ENCODE measurements around the gene ACP7. TPM values are rescaled to one million over a fixed set of nuclear protein-coding genes. Genes with fewer than 3 reads are reported as not detected.
A peak's percentile ranks its signal among the peaks of the same experiment; 100 is the strongest.

The ACP7 gene
- total and polyA plus RNA-seq, 2 experiments from 2014 or later: 0.27 to 0.45 TPM

GRCh38 chr19:39139305-39139874 lies 55.2 kb downstream of the ACP7 start:
- Histone ChIP-seq H3K4me3 (peak overlapping the region; percentile 44; the same call in 1 of the 2 replicates), H2AFZ (no peak overlapping the region), H3F3A (replicated peaks; ENCODE audit: low read depth) (0 out of 2 replicates have a peak, but pooled peaks cover 3% of the 10 kb centered on the region), H3K9me2 (ENCODE audit: insufficient read depth) (no peaks in the 10 kb centered on the region), H3K79me2 (replicated peaks; ENCODE audit: insufficient read depth) (peaks cover 95% of the 10 kb centered on the region), H3K4me1 (ENCODE audit: insufficient read depth) (peaks cover 60% of the 10 kb centered on the region), H3K4me2 (peak overlapping the region; percentile 78), H3K27ac (ENCODE audit: low read depth) (peak overlapping the region; percentile 85), H3K27me3 (ENCODE audit: insufficient read depth) (no peaks in the 10 kb centered on the region), H4K20me1 (replicated peaks; ENCODE audit: insufficient read depth) (peaks cover 7% of the 10 kb centered on the region; the same call in 1 of the 2 replicates), H3K36me3 (ENCODE audit: insufficient read depth) (no peaks in the 10 kb centered on the region)
- H3K9me3 Mint-ChIP-seq: no peaks in the 10 kb centered on the region
- H3K27ac Mint-ChIP-seq: peak overlapping the region; percentile 87
- no peak for TF ChIP-seq STAT1 (IDR thresholded peaks at IDR 0.05; ENCODE audit: unreplicated experiment)
- no peak for TF ChIP-seq ETS1 (IDR thresholded peaks at IDR 0.05)
- TF ChIP-seq CREB1 (CRISPR knock-in tag; IDR thresholded peaks at IDR 0.05; ENCODE audit: low read depth): no peak
- no peak for TF ChIP-seq ZNF114 (CRISPR knock-in tag; IDR thresholded peaks at IDR 0.05)
- H3K27me3 Mint-ChIP-seq (ENCODE audit: insufficient read depth, low read depth, poor library complexity): peaks cover 23% of the 10 kb centered on the region
- ATAC-seq: peak; percentile 86
- H3K4me1 Mint-ChIP-seq: peaks cover 83% of the 10 kb centered on the region
- no peaks in the 10 kb centered on the region for H3K36me3 Mint-ChIP-seq (ENCODE audit: low read depth)
- peak; percentile 92 for DNase-seq (ENCODE audit: low spot score)
- peak overlapping the region; percentile 53 for H3K4me3 Mint-ChIP-seq

DNA sequence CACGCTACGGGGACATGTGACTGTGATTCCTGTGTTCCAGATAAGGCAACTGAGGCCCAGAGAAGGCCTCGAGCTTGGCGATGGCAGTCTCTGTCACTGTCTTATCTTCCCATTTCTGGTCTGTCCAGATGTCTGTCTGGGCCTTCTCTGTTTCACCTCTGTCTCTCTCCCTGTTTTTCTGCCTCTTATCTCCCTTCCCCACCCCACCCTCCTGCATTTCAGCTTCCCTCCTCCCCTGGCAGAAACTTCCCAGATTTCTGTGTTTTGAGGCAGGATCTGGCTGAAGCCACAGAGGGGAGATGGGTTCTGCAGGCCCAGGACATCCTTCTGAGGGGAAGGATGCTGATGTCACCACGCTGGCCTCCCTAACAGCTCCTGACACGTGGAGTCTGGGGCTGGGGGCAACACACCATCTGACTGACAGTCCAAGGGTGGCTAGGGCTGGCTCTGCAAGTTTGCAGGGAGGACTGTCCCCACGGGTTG lies 55.8 kb downstream of the ACP7 start:
- DNase-seq (ENCODE audit: low spot score) (no peak), ATAC-seq (no peak)
- no peaks in the 10 kb centered on the region for H3K27me3 ChIP-seq (ENCODE audit: insufficient read depth)
- H3K4me3 Mint-ChIP-seq: peak overlapping the region; percentile 53; the same call in 1 of the 3 replicates
- peak overlapping the region; percentile 84; the same call in 1 of the 2 replicates for H3K27ac ChIP-seq (ENCODE audit: low read depth)
- H3K79me2 ChIP-seq (replicated peaks; ENCODE audit: insufficient read depth): peaks cover 95% of the 10 kb centered on the region
- H3K9me3 Mint-ChIP-seq: no peaks in the 10 kb centered on the region
- peaks cover 85% of the 10 kb centered on the region for H3K4me1 Mint-ChIP-seq
- H3K4me2 ChIP-seq: peak overlapping the region; percentile 78
- H2AFZ ChIP-seq: no peak overlapping the region
- peaks cover 66% of the 10 kb centered on the region for H3K4me1 ChIP-seq (ENCODE audit: insufficient read depth)
- H3F3A ChIP-seq (replicated peaks; ENCODE audit: low read depth): 0 out of 2 replicates have a peak, but pooled peaks cover 4% of the 10 kb centered on the region
- H4K20me1 ChIP-seq (replicated peaks; ENCODE audit: insufficient read depth): peaks cover 8% of the 10 kb centered on the region
- no peaks in the 10 kb centered on the region for H3K36me3 ChIP-seq (ENCODE audit: insufficient read depth)
- H3K9me2 ChIP-seq (ENCODE audit: insufficient read depth): no peaks in the 10 kb centered on the region
- H3K27me3 Mint-ChIP-seq (ENCODE audit: insufficient read depth, low read depth, poor library complexity): peaks cover 23% of the 10 kb centered on the region
- H3K4me3 ChIP-seq: peak overlapping the region; percentile 44; the same call in 1 of the 2 replicates
- H3K36me3 Mint-ChIP-seq (ENCODE audit: low read depth): no peaks in the 10 kb centered on the region
- no peak overlapping the region for H3K27ac Mint-ChIP-seq
- TF ChIP-seq ZNF331 (CRISPR knock-in tag; IDR thresholded peaks at IDR 0.05; ENCODE audit: low read depth): no peak
- TF ChIP-seq ZNF114 (CRISPR knock-in tag; IDR thresholded peaks at IDR 0.05): no peak
- TF ChIP-seq, protein P1, sequence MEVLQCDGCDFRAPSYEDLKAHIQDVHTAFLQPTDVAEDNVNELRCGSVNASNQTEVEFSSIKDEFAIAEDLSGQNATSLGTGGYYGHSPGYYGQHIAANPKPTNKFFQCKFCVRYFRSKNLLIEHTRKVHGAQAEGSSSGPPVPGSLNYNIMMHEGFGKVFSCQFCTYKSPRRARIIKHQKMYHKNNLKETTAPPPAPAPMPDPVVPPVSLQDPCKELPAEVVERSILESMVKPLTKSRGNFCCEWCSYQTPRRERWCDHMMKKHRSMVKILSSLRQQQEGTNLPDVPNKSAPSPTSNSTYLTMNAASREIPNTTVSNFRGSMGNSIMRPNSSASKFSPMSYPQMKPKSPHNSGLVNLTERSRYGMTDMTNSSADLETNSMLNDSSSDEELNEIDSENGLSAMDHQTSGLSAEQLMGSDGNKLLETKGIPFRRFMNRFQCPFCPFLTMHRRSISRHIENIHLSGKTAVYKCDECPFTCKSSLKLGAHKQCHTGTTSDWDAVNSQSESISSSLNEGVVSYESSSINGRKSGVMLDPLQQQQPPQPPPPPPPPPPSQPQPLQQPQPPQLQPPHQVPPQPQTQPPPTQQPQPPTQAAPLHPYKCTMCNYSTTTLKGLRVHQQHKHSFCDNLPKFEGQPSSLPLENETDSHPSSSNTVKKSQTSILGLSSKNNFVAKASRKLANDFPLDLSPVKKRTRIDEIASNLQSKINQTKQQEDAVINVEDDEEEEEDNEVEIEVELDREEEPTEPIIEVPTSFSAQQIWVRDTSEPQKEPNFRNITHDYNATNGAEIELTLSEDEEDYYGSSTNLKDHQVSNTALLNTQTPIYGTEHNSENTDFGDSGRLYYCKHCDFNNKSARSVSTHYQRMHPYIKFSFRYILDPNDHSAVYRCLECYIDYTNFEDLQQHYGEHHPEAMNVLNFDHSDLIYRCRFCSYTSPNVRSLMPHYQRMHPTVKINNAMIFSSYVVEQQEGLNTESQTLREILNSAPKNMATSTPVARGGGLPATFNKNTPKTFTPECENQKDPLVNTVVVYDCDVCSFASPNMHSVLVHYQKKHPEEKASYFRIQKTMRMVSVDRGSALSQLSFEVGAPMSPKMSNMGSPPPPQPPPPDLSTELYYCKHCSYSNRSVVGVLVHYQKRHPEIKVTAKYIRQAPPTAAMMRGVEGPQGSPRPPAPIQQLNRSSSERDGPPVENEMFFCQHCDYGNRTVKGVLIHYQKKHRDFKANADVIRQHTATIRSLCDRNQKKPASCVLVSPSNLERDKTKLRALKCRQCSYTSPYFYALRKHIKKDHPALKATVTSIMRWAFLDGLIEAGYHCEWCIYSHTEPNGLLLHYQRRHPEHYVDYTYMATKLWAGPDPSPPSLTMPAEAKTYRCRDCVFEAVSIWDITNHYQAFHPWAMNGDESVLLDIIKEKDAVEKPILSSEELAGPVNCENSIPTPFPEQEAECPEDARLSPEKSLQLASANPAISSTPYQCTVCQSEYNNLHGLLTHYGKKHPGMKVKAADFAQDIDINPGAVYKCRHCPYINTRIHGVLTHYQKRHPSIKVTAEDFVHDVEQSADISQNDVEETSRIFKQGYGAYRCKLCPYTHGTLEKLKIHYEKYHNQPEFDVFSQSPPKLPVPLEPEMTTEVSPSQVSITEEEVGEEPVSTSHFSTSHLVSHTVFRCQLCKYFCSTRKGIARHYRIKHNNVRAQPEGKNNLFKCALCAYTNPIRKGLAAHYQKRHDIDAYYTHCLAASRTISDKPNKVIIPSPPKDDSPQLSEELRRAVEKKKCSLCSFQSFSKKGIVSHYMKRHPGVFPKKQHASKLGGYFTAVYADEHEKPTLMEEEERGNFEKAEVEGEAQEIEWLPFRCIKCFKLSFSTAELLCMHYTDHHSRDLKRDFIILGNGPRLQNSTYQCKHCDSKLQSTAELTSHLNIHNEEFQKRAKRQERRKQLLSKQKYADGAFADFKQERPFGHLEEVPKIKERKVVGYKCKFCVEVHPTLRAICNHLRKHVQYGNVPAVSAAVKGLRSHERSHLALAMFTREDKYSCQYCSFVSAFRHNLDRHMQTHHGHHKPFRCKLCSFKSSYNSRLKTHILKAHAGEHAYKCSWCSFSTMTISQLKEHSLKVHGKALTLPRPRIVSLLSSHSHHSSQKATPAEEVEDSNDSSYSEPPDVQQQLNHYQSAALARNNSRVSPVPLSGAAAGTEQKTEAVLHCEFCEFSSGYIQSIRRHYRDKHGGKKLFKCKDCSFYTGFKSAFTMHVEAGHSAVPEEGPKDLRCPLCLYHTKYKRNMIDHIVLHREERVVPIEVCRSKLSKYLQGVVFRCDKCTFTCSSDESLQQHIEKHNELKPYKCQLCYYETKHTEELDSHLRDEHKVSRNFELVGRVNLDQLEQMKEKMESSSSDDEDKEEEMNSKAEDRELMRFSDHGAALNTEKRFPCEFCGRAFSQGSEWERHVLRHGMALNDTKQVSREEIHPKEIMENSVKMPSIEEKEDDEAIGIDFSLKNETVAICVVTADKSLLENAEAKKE (CRISPR knock-in tag; IDR thresholded peaks at IDR 0.05): no peak
- no peak for TF ChIP-seq POLR2AphosphoS5 (IDR thresholded peaks at IDR 0.05; ENCODE audit: low read depth)
- TF ChIP-seq REST (IDR thresholded peaks at IDR 0.05; ENCODE audit: unreplicated experiment): no peak
- no peak for TF ChIP-seq NANOG (IDR thresholded peaks at IDR 0.05; ENCODE audit: borderline replicate concordance)
- no peak for TF ChIP-seq EZH2phosphoT487 (IDR thresholded peaks at IDR 0.05; ENCODE audit: unreplicated experiment)
- no peak for TF ChIP-seq STAT1 (IDR thresholded peaks at IDR 0.05; ENCODE audit: unreplicated experiment)
- no peak for TF ChIP-seq CREB1 (CRISPR knock-in tag; IDR thresholded peaks at IDR 0.05; ENCODE audit: low read depth)
